Lung (tissue), 12 donors: ENCODE results near the gene PEX13. TPM values are rescaled to one million over a fixed set of nuclear protein-coding genes. Genes with fewer than 3 reads are reported as not detected.

Experiments used
- ATAC-seq: fragments of 200-7000 bp; cut with Tn5 transposase; one replicate; pipeline ENCODE4 v1.9.1; 2020; ENCODE audit warnings: moderate number of reproducible peaks; ENCODE audit not compliant: insufficient read depth, low FRiP score
- DNase-seq, 3 donors: peaks; one replicate each; pipeline ENCODE4 v3.0.0-alpha.2; 2013 to 2017
- H3K27ac ChIP-seq, 2 donors: one replicate each; pipeline ENCODE4 v1.5.1; 2013; ENCODE audit warnings: mild to moderate bottlenecking in 2 of 2, moderate library complexity in 2 of 2, control low read depth in 1 of 2, inconsistent platforms in 1 of 2, low read depth in 1 of 2, low read length in 1 of 2
- H3K27me3 ChIP-seq, 3 donors: one replicate each; pipeline ENCODE4 v1.5.1; 2013; ENCODE audit warnings: low read length in 2 of 3; ENCODE audit not compliant: control insufficient read depth in 3 of 3, insufficient read depth in 3 of 3
- H3K36me3 ChIP-seq, 4 donors: one replicate each; pipeline ENCODE4 v1.5.1; 2013; ENCODE audit warnings: low read length in 4 of 4, mild to moderate bottlenecking in 1 of 4, moderate library complexity in 1 of 4; ENCODE audit not compliant: control insufficient read depth in 4 of 4, insufficient read depth in 4 of 4
- H3K4me1 ChIP-seq, 5 donors: one replicate each; pipeline ENCODE4 v1.5.1; 2013; ENCODE audit warnings: low read length in 5 of 5, mild to moderate bottlenecking in 2 of 5, moderate library complexity in 1 of 5; ENCODE audit not compliant: control insufficient read depth in 5 of 5, insufficient read depth in 5 of 5
- H3K4me3 ChIP-seq: one replicate; pipeline ENCODE4 v1.5.1; 2013; ENCODE audit warnings: mild to moderate bottlenecking, control low read depth, moderate library complexity
- H3K9ac ChIP-seq, 2 donors: one replicate each; pipeline ENCODE4 v1.5.1; 2013; ENCODE audit warnings: low read length in 2 of 2, control low read depth in 1 of 2; ENCODE audit not compliant: insufficient read depth in 1 of 2
- H3K9me3 ChIP-seq, 4 donors: one replicate each; pipeline ENCODE4 v1.5.1; 2013; ENCODE audit warnings: low read length in 3 of 4, mild to moderate bottlenecking in 1 of 4, moderate library complexity in 1 of 4; ENCODE audit not compliant: control insufficient read depth in 4 of 4, insufficient read depth in 3 of 4
- CTCF ChIP-seq: IDR thresholded peaks from 2 replicates; pipeline ENCODE4 v1.5.1; 2012; ENCODE audit warnings: mild to moderate bottlenecking; ENCODE audit errors: control extremely low read depth, extremely low read depth
- WGBS, 2 donors: extraction: QIAGEN DNeasy Blood & Tissue Kit; methylation state at CpG; one replicate each; pipeline ENCODE4 v1.1.7; 2013; 5-methylcytosine and 5-hydroxymethylcytosine counted together
- polyA plus RNA-seq, 2 donors: library from polyadenylated mRNA; stranded (reverse); fragments of 200-250 nt; gene quantifications; one replicate each; pipeline ENCODE4 v1.2.1, GENCODE V29; 2013
- total RNA-seq, 2 donors: library from RNA; depleted of rRNA in 1 of 2; stranded (reverse); fragments of >200 nt in 1 of 2; gene quantifications; one replicate each; pipeline ENCODE4 v1.2.1, GENCODE V29; 2014 to 2021
- donor health status: control.
- donor health status: control.
- donor health status: Bipolar disorder and iron deficiency.
- donor health status: healthy.
- donor health status: DM: yes; HTN: yes; CAD: no.

The PEX13 gene
- total and polyA plus RNA-seq, 4 donors, result 11.1 to 45.1 (median 17.3) TPM

- TF ChIP-seq CTCF, result peak; percentile 62
- Histone ChIP-seq H3K9ac (no peak overlapping the region), H3K9me3 (no peaks in the 10 kb centered on the region), H3K4me3 (no peak overlapping the region), H3K27ac (no peak overlapping the region), H3K36me3 (peaks cover 0 to 2% (median 0%) of the 10 kb centered on the region in 4 donors), H3K4me1 (no peaks in the 10 kb centered on the region), H3K27me3 (no peaks in the 10 kb centered on the region)
- WGBS, 2 donors, result 89 to 95% methylated on average over 4 of the region's 4 CpGs
- ATAC-seq, result peak; percentile 62
- DNase-seq, result peak in 2 of 3 donors; percentile 68 to 77
These were observed 18.6 kb upstream of the PEX13 start for GRCh38 chr2:60998628-60999545.

GRCh38 chr2:61005736-61006135 is 11.8 kb upstream of the PEX13 start:
- H3K4me1 ChIP-seq, result no peaks in the 10 kb centered on the region
- H3K36me3 ChIP-seq, result no peaks in the 10 kb centered on the region
- H3K9me3 ChIP-seq, result no peaks in the 10 kb centered on the region
- H3K9ac ChIP-seq, result no peak overlapping the region
- DNase-seq (no peak), ATAC-seq (no peak)
- TF ChIP-seq CTCF, result no peak
- H3K27me3 ChIP-seq, result no peaks in the 10 kb centered on the region
- no peak overlapping the region for H3K4me3 ChIP-seq
- H3K27ac ChIP-seq, result no peak overlapping the region
- 94 to 98% methylated on average over 3 of the region's 3 CpGs for WGBS, 2 donors

- Histone ChIP-seq H3K9me3 (no peaks in the 10 kb centered on the region), H3K36me3 (no peaks in the 10 kb centered on the region), H3K4me3 (no peak overlapping the region), H3K27me3 (no peaks in the 10 kb centered on the region), H3K4me1 (no peaks in the 10 kb centered on the region), H3K9ac (no peak overlapping the region), H3K27ac (no peak overlapping the region)
- DNase-seq (no peak), ATAC-seq (no peak)
- no peak for TF ChIP-seq CTCF
These were observed 10.9 kb upstream of the PEX13 start for GRCh38 chr2:61006486-61007105.
